Measurements from ENCODE around the gene NBPF3. TPM values are rescaled to one million over a fixed set of nuclear protein-coding genes. Genes with fewer than 3 reads are reported as not detected.
A peak's percentile ranks its signal among the peaks of the same experiment; 100 is the strongest.
"Not testable (repeated sequence)": the region's sequence is repeated elsewhere in the genome, so short reads cannot be mapped to it uniquely, and the experiment has no call there.

The NBPF3 gene
- total and polyA plus RNA-seq, 2 donors from 2014 or later: 5.5 to 12.0 TPM

DNA sequence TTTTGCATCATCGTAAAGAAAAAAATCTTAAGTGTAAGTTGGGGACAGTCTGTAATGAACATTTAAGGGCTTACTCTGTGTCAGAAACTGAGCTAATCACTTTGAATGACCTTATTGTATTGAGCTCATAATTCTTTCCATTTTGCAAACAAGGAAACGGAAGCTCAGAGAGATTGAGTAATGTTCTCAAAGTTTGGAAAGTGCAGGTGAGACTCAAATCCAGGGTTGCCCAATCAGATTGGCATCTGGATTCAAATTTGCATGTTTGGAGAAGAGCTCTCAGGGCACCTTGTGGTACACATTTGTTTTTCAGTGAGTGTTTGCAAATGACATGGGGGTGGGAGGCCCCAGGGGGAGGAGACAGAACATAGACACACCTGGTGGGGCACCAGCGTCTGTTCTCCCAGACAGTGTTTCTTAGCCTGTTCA is 77.2 kb downstream of the NBPF3 start:
- no peaks in the 10 kb centered on the region for H3K27me3 ChIP-seq (ENCODE audit: control insufficient read depth, insufficient read depth, low read length)
- DNase-seq (peak in 1 of 5 donors; percentile 15), FAIRE-seq (no peak)
- intact Hi-C loops (cut with DNase I): no loop called here
- H3K36me3 ChIP-seq (ENCODE audit: control insufficient read depth in 2 of 3, insufficient read depth in 3 of 3, low read length in 3 of 3): no peaks in the 10 kb centered on the region
- H3K9ac ChIP-seq (ENCODE audit: low read length in 3 of 3): no peak overlapping the region
- no peak overlapping the region for H3K27ac ChIP-seq (ENCODE audit: low read depth in 2 of 2, low read length in 2 of 2)
- H3K4me3 ChIP-seq (ENCODE audit: low read length in 3 of 3): no peak overlapping the region
- H3K9me3 ChIP-seq (ENCODE audit: control insufficient read depth in 2 of 3, insufficient read depth in 1 of 3, low read length in 3 of 3): no peaks in the 10 kb centered on the region
- peaks cover 0 to 3% (median 0%) of the 10 kb centered on the region in 3 donors for H3K4me1 ChIP-seq (ENCODE audit: control insufficient read depth in 2 of 3, insufficient read depth in 2 of 3, low read depth in 1 of 3, low read length in 3 of 3)
- TF ChIP-seq, protein P1, sequence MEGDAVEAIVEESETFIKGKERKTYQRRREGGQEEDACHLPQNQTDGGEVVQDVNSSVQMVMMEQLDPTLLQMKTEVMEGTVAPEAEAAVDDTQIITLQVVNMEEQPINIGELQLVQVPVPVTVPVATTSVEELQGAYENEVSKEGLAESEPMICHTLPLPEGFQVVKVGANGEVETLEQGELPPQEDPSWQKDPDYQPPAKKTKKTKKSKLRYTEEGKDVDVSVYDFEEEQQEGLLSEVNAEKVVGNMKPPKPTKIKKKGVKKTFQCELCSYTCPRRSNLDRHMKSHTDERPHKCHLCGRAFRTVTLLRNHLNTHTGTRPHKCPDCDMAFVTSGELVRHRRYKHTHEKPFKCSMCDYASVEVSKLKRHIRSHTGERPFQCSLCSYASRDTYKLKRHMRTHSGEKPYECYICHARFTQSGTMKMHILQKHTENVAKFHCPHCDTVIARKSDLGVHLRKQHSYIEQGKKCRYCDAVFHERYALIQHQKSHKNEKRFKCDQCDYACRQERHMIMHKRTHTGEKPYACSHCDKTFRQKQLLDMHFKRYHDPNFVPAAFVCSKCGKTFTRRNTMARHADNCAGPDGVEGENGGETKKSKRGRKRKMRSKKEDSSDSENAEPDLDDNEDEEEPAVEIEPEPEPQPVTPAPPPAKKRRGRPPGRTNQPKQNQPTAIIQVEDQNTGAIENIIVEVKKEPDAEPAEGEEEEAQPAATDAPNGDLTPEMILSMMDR (IDR thresholded peaks at IDR 0.05; ENCODE audit: borderline replicate concordance, extremely low read depth, insufficient read depth): no peak

DNA sequence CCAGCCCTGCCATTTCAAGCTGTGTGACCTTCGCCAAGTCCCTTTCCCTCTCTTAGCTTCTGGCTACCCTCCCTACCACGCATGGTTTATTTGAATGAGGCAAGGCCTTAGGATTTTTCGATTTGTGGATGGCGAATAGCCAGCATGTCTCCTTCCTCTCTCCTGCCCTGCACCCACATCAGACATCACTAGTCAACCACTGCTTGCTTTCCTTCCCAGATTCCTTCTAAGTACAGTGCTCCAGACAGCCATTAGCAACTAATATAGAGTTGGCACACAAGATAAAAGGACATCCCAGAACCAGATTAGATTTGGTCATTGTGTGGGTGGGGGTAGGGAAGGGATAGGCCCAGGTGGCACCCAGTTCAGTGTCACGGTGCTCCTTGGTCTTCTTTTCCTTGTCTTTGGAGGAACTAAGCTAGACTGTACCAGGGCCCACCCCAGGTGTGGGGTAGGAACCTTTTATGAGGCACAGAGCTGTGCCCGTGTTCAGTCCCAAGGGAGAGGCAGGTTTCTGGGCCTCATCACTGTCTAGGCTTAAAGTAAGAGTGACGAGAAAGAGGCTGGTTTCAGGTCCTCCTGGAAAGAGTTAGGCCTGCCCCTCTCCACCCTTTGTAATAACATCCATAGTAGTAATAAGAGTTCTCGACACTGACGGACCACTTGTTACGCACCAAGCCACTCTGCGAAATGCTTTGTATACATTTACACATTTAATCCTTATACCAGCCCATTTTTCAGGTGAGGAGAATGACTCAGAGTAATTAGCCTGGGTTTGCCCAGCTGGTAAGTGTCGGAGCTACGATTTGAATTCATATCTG is 77.9 kb downstream of the NBPF3 start:
- Histone ChIP-seq H3K27me3 (ENCODE audit: control insufficient read depth, insufficient read depth, low read length) (no peaks in the 10 kb centered on the region), H3K4me1 (ENCODE audit: control insufficient read depth in 2 of 3, insufficient read depth in 2 of 3, low read depth in 1 of 3, low read length in 3 of 3) (peaks cover 0 to 3% (median 0%) of the 10 kb centered on the region in 3 donors), H3K36me3 (ENCODE audit: control insufficient read depth in 2 of 3, insufficient read depth in 3 of 3, low read length in 3 of 3) (no peaks in the 10 kb centered on the region), H3K27ac (ENCODE audit: low read depth in 2 of 2, low read length in 2 of 2) (no peak overlapping the region), H3K4me3 (ENCODE audit: low read length in 3 of 3) (no peak overlapping the region), H3K9ac (ENCODE audit: low read length in 3 of 3) (no peak overlapping the region), H3K9me3 (ENCODE audit: control insufficient read depth in 2 of 3, insufficient read depth in 1 of 3, low read length in 3 of 3) (no peaks in the 10 kb centered on the region)
- intact Hi-C loops (cut with DNase I): no loop called here
- TF ChIP-seq, protein P1 (IDR thresholded peaks at IDR 0.05; ENCODE audit: borderline replicate concordance, extremely low read depth, insufficient read depth): no peak
- DNase-seq (peak in 1 of 5 donors; percentile 1), FAIRE-seq (no peak)

DNA sequence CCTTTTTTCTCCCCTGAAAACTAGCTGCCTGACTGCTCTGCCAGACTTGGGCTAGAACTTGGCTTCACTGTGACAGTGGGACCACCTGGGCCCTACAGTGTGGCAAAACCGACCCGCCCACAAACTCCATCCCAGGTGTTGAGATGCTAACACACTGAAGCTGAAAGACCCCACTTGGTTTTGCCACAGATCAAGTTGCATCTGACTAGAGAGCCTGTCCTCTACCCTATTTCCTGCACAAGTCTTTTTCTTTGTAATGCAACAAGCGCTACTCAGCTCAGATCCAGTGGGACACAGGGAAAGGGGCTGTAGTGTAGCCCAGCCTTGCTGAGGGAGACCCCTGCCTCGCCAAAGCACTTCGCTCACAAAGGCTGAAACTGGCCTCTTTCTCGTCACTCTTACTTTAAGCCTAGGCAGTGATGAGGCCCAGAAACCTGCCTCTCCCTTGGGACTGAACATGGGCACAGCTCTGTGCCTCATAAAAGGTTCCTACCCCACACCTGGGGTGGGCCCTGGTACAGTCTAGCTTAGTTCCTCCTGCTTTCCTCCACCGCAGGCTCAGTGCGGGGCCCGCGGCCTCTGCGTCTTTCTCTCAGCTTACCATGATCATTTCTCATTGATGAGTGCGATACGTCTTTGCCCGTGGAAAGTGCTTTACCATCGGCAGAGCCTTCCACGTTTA is 79.0 kb downstream of the NBPF3 start:
- Histone ChIP-seq H3K9ac (ENCODE audit: low read length in 3 of 3) (no peak overlapping the region), H3K4me1 (ENCODE audit: control insufficient read depth in 2 of 3, insufficient read depth in 2 of 3, low read depth in 1 of 3, low read length in 3 of 3) (peaks cover 0 to 3% (median 0%) of the 10 kb centered on the region in 3 donors), H3K4me3 (ENCODE audit: low read length in 3 of 3) (no peak overlapping the region), H3K27ac (ENCODE audit: low read depth in 2 of 2, low read length in 2 of 2) (no peak overlapping the region), H3K9me3 (ENCODE audit: control insufficient read depth in 2 of 3, insufficient read depth in 1 of 3, low read length in 3 of 3) (no peaks in the 10 kb centered on the region), H3K36me3 (ENCODE audit: control insufficient read depth in 2 of 3, insufficient read depth in 3 of 3, low read length in 3 of 3) (no peaks in the 10 kb centered on the region), H3K27me3 (ENCODE audit: control insufficient read depth, insufficient read depth, low read length) (no peaks in the 10 kb centered on the region)
- FAIRE-seq (no peak), DNase-seq (peak in 1 of 5 donors; percentile 32)
- TF ChIP-seq, protein P1 (IDR thresholded peaks at IDR 0.05; ENCODE audit: borderline replicate concordance, extremely low read depth, insufficient read depth): no peak
- intact Hi-C loops (cut with DNase I): no loop called here

DNA sequence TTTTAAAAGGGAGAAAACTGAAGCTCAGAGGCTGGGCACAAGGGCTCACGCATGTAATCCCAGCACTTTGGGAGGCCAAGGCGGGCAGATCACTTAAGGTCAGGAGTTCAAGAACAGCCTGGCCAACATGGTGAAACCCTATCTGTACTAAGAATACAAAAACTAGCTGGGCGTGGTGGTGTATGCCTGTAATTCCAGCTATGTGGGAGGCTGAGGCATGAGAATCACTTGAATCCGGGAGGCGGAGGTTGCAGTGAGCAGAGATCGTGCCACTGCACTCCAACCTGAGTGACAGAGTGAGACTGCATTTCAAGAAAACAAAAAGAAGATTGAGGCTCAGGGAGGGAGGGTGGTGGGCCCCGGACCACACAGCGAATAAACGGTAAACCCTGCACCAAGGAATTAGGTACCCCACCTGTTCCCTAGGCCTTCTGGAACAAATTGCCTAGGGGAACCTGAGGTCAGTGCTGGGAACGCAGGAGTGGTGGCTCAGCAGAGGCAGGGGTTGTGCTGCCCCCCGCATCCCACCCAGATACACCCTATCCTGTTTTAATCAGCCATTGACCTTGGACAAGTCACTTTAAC is 79.6 kb downstream of the NBPF3 start:
- H3K4me1 ChIP-seq (ENCODE audit: control insufficient read depth in 2 of 3, insufficient read depth in 2 of 3, low read depth in 1 of 3, low read length in 3 of 3); H3K4me3 ChIP-seq (ENCODE audit: low read length in 3 of 3); H3K27me3 ChIP-seq (ENCODE audit: control insufficient read depth, insufficient read depth, low read length); H3K9me3 ChIP-seq (ENCODE audit: control insufficient read depth in 2 of 3, insufficient read depth in 1 of 3, low read length in 3 of 3); H3K9ac ChIP-seq (ENCODE audit: low read length in 3 of 3); H3K27ac ChIP-seq (ENCODE audit: low read depth in 2 of 2, low read length in 2 of 2); FAIRE-seq; intact Hi-C loops (cut with DNase I); H3K36me3 ChIP-seq (ENCODE audit: control insufficient read depth in 2 of 3, insufficient read depth in 3 of 3, low read length in 3 of 3): not testable (repeated sequence)
- DNase-seq: peak in 1 of 5 donors; percentile 24

All from kidney (tissue), 14 donors.